ENCODE data around the gene MAPKBP1.

- TF ChIP-seq SP1 (IDR thresholded peaks at IDR 0.05) (no peak), ELF4 (IDR thresholded peaks at IDR 0.05) (no peak), FOXK2 (IDR thresholded peaks at IDR 0.05) (no peak), FOXM1 (IDR thresholded peaks at IDR 0.05; ENCODE audit: borderline replicate concordance) (no peak), CTBP1 (IDR thresholded peaks at IDR 0.05; ENCODE audit: borderline replicate concordance) (no peak), BHLHE40 (IDR thresholded peaks at IDR 0.05; ENCODE audit: borderline replicate concordance) (no peak), HDGF (IDR thresholded peaks at IDR 0.05; ENCODE audit: borderline replicate concordance) (no peak), SUZ12 (IDR thresholded peaks at IDR 0.05) (no peak), NFRKB (IDR thresholded peaks at IDR 0.05) (no peak), L3MBTL2 (conservative IDR thresholded peaks at IDR 0.05) (no peak)
Observed at GRCh38 chr15:41822471-41822870, 48.2 kb downstream of the MAPKBP1 start.

All from HEK293T (cell line).